ENCODE measurements around the gene WSB1. TPM values are rescaled to one million over a fixed set of nuclear protein-coding genes. Genes with fewer than 3 reads are reported as not detected.
A peak's percentile ranks its signal among the peaks of the same experiment; 100 is the strongest.

WSB1 gene
- total and polyA plus RNA-seq, 2 experiments from 2014 or later, result 101 to 108 TPM

GRCh38 chr17:27269201-27269600 lies 24.7 kb upstream of the WSB1 start:
- Mint-ChIP-seq H3K4me3 (no peak overlapping the region), H3K9me3 (no peaks in the 10 kb centered on the region), H3K36me3 (ENCODE audit: low read depth) (no peaks in the 10 kb centered on the region), H3K27me3 (ENCODE audit: insufficient read depth, low read depth, poor library complexity) (peaks cover 5% of the 10 kb centered on the region), H3K4me1 (peaks cover 6% of the 10 kb centered on the region), H3K27ac (no peak overlapping the region)
- no peak overlapping the region for H3K4me3 ChIP-seq
- H2AFZ ChIP-seq, result peak overlapping the region; percentile 83
- ATAC-seq (no peak), DNase-seq (ENCODE audit: low spot score) (no peak)
- no peaks in the 10 kb centered on the region for H3K27me3 ChIP-seq (ENCODE audit: insufficient read depth)
- no peaks in the 10 kb centered on the region for H3K36me3 ChIP-seq (ENCODE audit: insufficient read depth)
- H3K79me2 ChIP-seq (replicated peaks; ENCODE audit: insufficient read depth), result no peaks in the 10 kb centered on the region
- H4K20me1 ChIP-seq (replicated peaks; ENCODE audit: insufficient read depth), result no peaks in the 10 kb centered on the region
- H3K4me2 ChIP-seq, result no peak overlapping the region
- TF ChIP-seq ZNF114 (CRISPR knock-in tag; IDR thresholded peaks at IDR 0.05) (no peak), CREB1 (CRISPR knock-in tag; IDR thresholded peaks at IDR 0.05; ENCODE audit: low read depth) (no peak)
- no peak overlapping the region for H3K27ac ChIP-seq (ENCODE audit: low read depth)
- H3K4me1 ChIP-seq (ENCODE audit: insufficient read depth), result no peaks in the 10 kb centered on the region
- no peaks in the 10 kb centered on the region for H3F3A ChIP-seq (replicated peaks; ENCODE audit: low read depth)
- H3K9me2 ChIP-seq (ENCODE audit: insufficient read depth), result no peaks in the 10 kb centered on the region

- Mint-ChIP-seq H3K4me1 (peaks cover 6% of the 10 kb centered on the region), H3K9me3 (no peaks in the 10 kb centered on the region), H3K36me3 (ENCODE audit: low read depth) (no peaks in the 10 kb centered on the region), H3K27ac (no peak overlapping the region), H3K4me3 (no peak overlapping the region), H3K27me3 (ENCODE audit: insufficient read depth, low read depth, poor library complexity) (peaks cover 5% of the 10 kb centered on the region)
- Histone ChIP-seq H3F3A (replicated peaks; ENCODE audit: low read depth) (no peaks in the 10 kb centered on the region), H3K36me3 (ENCODE audit: insufficient read depth) (no peaks in the 10 kb centered on the region), H4K20me1 (replicated peaks; ENCODE audit: insufficient read depth) (no peaks in the 10 kb centered on the region), H3K9me2 (ENCODE audit: insufficient read depth) (no peaks in the 10 kb centered on the region), H3K79me2 (replicated peaks; ENCODE audit: insufficient read depth) (no peaks in the 10 kb centered on the region), H3K27me3 (ENCODE audit: insufficient read depth) (no peaks in the 10 kb centered on the region), H3K4me3 (no peak overlapping the region), H2AFZ (peak overlapping the region; percentile 83), H3K4me1 (ENCODE audit: insufficient read depth) (no peaks in the 10 kb centered on the region), H3K27ac (ENCODE audit: low read depth) (no peak overlapping the region), H3K4me2 (no peak overlapping the region)
- DNase-seq (ENCODE audit: low spot score) (no peak), ATAC-seq (no peak)
- no peak for TF ChIP-seq CREB1 (CRISPR knock-in tag; IDR thresholded peaks at IDR 0.05; ENCODE audit: low read depth)
- TF ChIP-seq REST (IDR thresholded peaks at IDR 0.05; ENCODE audit: unreplicated experiment), result no peak
- TF ChIP-seq EZH2 (IDR thresholded peaks at IDR 0.05; ENCODE audit: low read depth, unreplicated experiment), result no peak
- TF ChIP-seq ZNF331 (CRISPR knock-in tag; IDR thresholded peaks at IDR 0.05; ENCODE audit: low read depth), result no peak
- no peak for TF ChIP-seq ETS1 (IDR thresholded peaks at IDR 0.05)
- TF ChIP-seq JUNB (IDR thresholded peaks at IDR 0.05; ENCODE audit: unreplicated experiment), result no peak
- no peak for TF ChIP-seq ZNF114 (CRISPR knock-in tag; IDR thresholded peaks at IDR 0.05)
- TF ChIP-seq EZH2phosphoT487 (IDR thresholded peaks at IDR 0.05; ENCODE audit: unreplicated experiment), result no peak
- no peak for TF ChIP-seq CTCF (conservative IDR thresholded peaks at IDR 0.05; ENCODE audit: low read depth in 2 of 2)
Measured at GRCh38 chr17:27269974-27270373, 23.9 kb upstream of the WSB1 start.

Data from GM23338 (cell line).